Loucy (cell line): ENCODE data around the gene APOBEC3H.

Source experiments
- H2AFZ ChIP-seq: fragments of 200-600 bp; sonication (generic); 2 replicates; pipeline ENCODE4 v1.6.0; 2016; ENCODE audit warnings: antibody characterized with exemption, mild to moderate bottlenecking, low read length, moderate library complexity
- H3F3A ChIP-seq: fragments of 200-600 bp; 2 replicates; pipeline ENCODE4 v1.6.0; 2016; ENCODE audit warnings: antibody characterized with exemption, low read depth, mild to moderate bottlenecking
- H3K27me3 ChIP-seq: fragments of 200-600 bp; sonication (generic); 2 replicates; pipeline ENCODE4 v1.6.1; 2014; ENCODE audit warnings: low read length, mild to moderate bottlenecking; ENCODE audit not compliant: insufficient read depth, poor library complexity, severe bottlenecking
- H3K36me3 ChIP-seq: fragments of 200-600 bp; sonication (generic); 2 replicates; pipeline ENCODE4 v1.6.1; 2016; ENCODE audit warnings: low read length; ENCODE audit not compliant: insufficient read depth
- H3K4me1 ChIP-seq: fragments of 200-600 bp; sonication (generic); 2 replicates; pipeline ENCODE4 v1.5.1; 2014; ENCODE audit warnings: low read length, mild to moderate bottlenecking; ENCODE audit not compliant: insufficient read depth, poor library complexity, severe bottlenecking
- H3K4me2 ChIP-seq: fragments of 200-600 bp; sonication (generic); 2 replicates; pipeline ENCODE4 v1.6.0; 2014; ENCODE audit warnings: antibody characterized with exemption, low read length, low read depth, mild to moderate bottlenecking; ENCODE audit not compliant: poor library complexity, severe bottlenecking
- H3K4me3 ChIP-seq: fragments of 200-600 bp; sonication (generic); 2 replicates; pipeline ENCODE4 v1.5.1; 2014; ENCODE audit warnings: low read length, mild to moderate bottlenecking, mixed read lengths; ENCODE audit not compliant: poor library complexity, severe bottlenecking
- H3K79me2 ChIP-seq: fragments of 200-600 bp; sonication (generic); 2 replicates; pipeline ENCODE4 v1.6.1; 2014; ENCODE audit warnings: low read length; ENCODE audit not compliant: insufficient read depth
- H3K9ac ChIP-seq: fragments of 200-600 bp; sonication (generic); 2 replicates; pipeline ENCODE4 v1.6.0; 2014; ENCODE audit warnings: mild to moderate bottlenecking, low read depth, low read length, moderate library complexity; ENCODE audit not compliant: poor library complexity, severe bottlenecking
- H3K9me2 ChIP-seq: fragments of 200-600 bp; sonication (generic); replicated peaks from 2 replicates; pipeline ENCODE4 v1.6.1; 2016; ENCODE audit warnings: low read depth, low read length, mixed read lengths
- H3K9me3 ChIP-seq: fragments of 200-600 bp; sonication (generic); 2 replicates; pipeline ENCODE4 v1.6.1; 2014; ENCODE audit warnings: mild to moderate bottlenecking, antibody characterized with exemption, low read length, low read depth; ENCODE audit not compliant: insufficient read depth
- H4K20me1 ChIP-seq: fragments of 200-600 bp; sonication (generic); 2 replicates; pipeline ENCODE4 v1.6.0; 2014; ENCODE audit warnings: antibody characterized with exemption, low read length, mild to moderate bottlenecking; ENCODE audit not compliant: insufficient read depth, poor library complexity, severe bottlenecking
- EZH2phosphoT487 ChIP-seq: fragments of 200-600 bp; IDR thresholded peaks from 2 replicates; pipeline ENCODE4 v1.6.1; 2018; ENCODE audit warnings: antibody characterized with exemption, mild to moderate bottlenecking, moderate library complexity, borderline replicate concordance
- TF ChIP-seq, protein P1 (sequence below): fragments of 200-600 bp; sonication (generic); conservative IDR thresholded peaks from 2 replicates; pipeline ENCODE4 v1.5.1; 2014; ENCODE audit warnings: mild to moderate bottlenecking, antibody characterized with exemption, low read length

The APOBEC3H gene

DNA sequence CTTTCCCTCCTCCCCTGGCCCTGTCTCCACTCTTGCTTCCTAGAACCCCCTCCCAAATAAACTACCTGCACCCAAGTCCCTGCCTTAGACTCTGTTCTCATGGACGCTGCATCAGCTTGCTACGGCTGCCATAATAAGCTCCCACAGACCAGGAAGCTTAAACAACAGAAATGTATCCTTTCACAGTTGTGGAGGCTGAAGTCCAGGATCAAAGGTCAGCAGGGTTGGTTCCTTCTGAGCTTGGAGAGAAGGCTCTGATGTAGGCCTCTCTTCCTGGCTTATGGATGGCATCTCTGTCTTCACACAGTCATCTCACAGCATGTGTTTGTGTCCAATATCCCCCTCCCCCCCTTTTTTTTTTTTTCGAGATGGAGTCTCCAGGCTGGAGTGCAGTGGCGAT lies 32.0 kb downstream of the APOBEC3H start:
- Histone ChIP-seq H3K4me1 (no peaks in the 10 kb centered on the region), H3K9me2 (no peaks in the 10 kb centered on the region), H3F3A (no peaks in the 10 kb centered on the region), H3K4me2 (no peak overlapping the region), H3K36me3 (no peaks in the 10 kb centered on the region), H3K9me3 (no peaks in the 10 kb centered on the region), H3K27me3 (no peaks in the 10 kb centered on the region), H4K20me1 (no peaks in the 10 kb centered on the region), H3K9ac (no peak overlapping the region), H3K79me2 (no peaks in the 10 kb centered on the region), H3K4me3 (no peak overlapping the region), H2AFZ (no peak overlapping the region)
- no peak for TF ChIP-seq EZH2phosphoT487
- TF ChIP-seq, protein P1, sequence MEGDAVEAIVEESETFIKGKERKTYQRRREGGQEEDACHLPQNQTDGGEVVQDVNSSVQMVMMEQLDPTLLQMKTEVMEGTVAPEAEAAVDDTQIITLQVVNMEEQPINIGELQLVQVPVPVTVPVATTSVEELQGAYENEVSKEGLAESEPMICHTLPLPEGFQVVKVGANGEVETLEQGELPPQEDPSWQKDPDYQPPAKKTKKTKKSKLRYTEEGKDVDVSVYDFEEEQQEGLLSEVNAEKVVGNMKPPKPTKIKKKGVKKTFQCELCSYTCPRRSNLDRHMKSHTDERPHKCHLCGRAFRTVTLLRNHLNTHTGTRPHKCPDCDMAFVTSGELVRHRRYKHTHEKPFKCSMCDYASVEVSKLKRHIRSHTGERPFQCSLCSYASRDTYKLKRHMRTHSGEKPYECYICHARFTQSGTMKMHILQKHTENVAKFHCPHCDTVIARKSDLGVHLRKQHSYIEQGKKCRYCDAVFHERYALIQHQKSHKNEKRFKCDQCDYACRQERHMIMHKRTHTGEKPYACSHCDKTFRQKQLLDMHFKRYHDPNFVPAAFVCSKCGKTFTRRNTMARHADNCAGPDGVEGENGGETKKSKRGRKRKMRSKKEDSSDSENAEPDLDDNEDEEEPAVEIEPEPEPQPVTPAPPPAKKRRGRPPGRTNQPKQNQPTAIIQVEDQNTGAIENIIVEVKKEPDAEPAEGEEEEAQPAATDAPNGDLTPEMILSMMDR: no peak

DNA sequence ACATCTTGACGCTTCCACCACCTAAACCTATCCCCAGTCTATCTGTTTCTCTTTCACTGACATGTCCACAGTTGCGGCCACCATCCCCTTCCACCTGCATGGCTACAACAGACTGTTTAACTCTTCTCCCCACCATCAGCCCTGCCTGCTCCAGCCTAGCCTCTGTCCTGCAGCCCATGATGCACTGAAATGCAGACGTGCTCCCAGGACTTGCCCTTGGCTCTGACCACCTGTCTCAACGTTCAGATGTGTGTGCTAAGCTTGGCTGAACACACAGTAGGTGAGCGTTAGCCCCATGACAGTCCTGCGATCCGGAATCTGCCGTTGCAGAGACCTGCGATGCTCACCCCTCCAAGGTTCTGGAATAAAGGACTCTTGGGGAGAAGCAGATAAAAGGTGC lies 32.7 kb downstream of the APOBEC3H start:
- no peak overlapping the region for H3K4me2 ChIP-seq
- H3K9me2 ChIP-seq: no peaks in the 10 kb centered on the region
- H3K9me3 ChIP-seq: no peaks in the 10 kb centered on the region
- no peak overlapping the region for H3K9ac ChIP-seq
- no peak overlapping the region for H2AFZ ChIP-seq
- no peaks in the 10 kb centered on the region for H3F3A ChIP-seq
- no peaks in the 10 kb centered on the region for H3K27me3 ChIP-seq
- no peaks in the 10 kb centered on the region for H3K4me1 ChIP-seq
- no peaks in the 10 kb centered on the region for H4K20me1 ChIP-seq
- no peak overlapping the region for H3K4me3 ChIP-seq
- no peaks in the 10 kb centered on the region for H3K36me3 ChIP-seq
- no peaks in the 10 kb centered on the region for H3K79me2 ChIP-seq
- TF ChIP-seq EZH2phosphoT487: no peak
- TF ChIP-seq, protein P1: no peak

DNA sequence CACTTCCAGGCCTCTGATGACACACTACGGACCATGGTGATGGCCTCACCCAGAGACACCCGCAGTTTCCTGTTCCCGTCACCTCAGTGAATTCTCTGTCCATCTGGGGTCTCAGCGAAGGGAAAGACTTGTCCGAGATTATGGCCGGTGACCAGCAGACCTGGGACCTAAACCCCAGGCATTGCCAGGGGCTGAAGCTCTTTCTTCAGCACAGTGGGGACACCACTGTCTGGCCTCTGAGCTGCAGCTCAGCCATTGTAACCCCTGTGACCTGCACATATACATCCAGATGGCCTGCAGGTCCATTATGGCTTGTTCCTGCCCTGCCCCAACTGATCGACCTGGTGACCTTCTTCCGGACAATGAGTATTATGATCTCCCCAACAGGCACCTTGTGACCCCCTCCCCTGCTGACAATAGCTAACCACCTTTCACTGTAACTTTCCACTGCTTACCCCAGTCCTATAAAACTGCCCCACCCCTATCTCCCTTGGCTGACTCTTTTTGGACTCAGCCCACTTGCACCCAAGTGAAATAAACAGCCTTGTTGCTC lies 33.2 kb downstream of the APOBEC3H start:
- Histone ChIP-seq H3K4me2 (no peak overlapping the region), H3K9ac (no peak overlapping the region)

More for the DNA sequence above, 33.2 kb downstream of the APOBEC3H start:
- Histone ChIP-seq H3K4me3 (no peak overlapping the region), H3K36me3 (no peaks in the 10 kb centered on the region), H4K20me1 (no peaks in the 10 kb centered on the region), H3K4me1 (no peaks in the 10 kb centered on the region), H2AFZ (no peak overlapping the region), H3K79me2 (no peaks in the 10 kb centered on the region), H3K9me3 (no peaks in the 10 kb centered on the region), H3F3A (no peaks in the 10 kb centered on the region), H3K9me2 (no peaks in the 10 kb centered on the region), H3K27me3 (no peaks in the 10 kb centered on the region)
- TF ChIP-seq, protein P1: no peak
